Adrenal gland (tissue), 5 donors: Measurements from ENCODE around the gene CARD8.

Experiments used
- POLR2A ChIP-seq, 2 donors: fragments of 450-650 bp; IDR thresholded peaks; one replicate each; pipeline ENCODE4 v1.6.1; 2017; ENCODE audit warnings: antibody characterized with exemption in 2 of 2, mild to moderate bottlenecking in 2 of 2, moderate library complexity in 1 of 2
- TF ChIP-seq, protein P1 (sequence below), 6 experiments: fragments of 450-650 bp in 4 of 6; fragments of 200-600 bp in 2 of 6; sonication (generic) in 1 of 6; IDR thresholded peaks; 1 replicate in 5 of 6; 2 replicates in 1 of 6; pipeline versions ENCODE4 v1.5.1 to v1.8.0; 2016 to 2021; ENCODE audit warnings: antibody characterized with exemption in 6 of 6, mild to moderate bottlenecking in 2 of 6, moderate library complexity in 1 of 6
- donor health status: DM: no; HTN: no; CAD: no.

DNA sequence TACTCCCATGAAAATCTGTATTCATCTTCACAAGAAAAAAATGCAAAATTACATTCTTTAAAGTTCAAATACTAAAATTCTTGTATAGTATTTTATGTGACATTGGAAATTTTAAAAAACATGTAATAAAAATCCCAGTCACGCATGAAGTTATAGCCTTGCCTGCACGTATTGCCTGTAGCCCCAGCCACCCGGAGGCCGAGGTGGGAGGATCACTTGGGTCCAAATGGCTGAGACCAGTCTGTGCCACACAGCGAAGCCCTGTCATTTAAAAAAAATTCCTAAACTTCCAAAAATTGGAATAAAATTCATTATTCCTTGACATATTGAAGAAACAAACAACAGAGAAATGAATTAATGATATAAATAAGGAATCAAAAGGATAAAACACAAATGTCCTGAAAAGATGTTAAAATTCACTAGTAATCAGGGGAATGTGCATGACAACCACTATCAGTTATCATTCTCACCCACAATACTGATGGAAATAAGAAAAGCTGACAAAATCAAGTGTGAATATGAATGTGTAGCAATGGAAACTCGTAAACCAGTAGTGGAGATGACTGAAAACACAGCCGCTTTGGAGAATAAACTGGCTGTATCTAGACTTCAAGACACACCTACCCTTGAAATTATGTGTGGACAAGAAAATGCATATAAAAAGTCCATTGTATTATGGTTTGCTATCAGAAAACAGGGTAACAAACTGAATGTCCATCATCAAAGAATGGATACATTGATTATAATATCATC lies 7.5 kb downstream of the CARD8 start:
- TF ChIP-seq, protein P1, sequence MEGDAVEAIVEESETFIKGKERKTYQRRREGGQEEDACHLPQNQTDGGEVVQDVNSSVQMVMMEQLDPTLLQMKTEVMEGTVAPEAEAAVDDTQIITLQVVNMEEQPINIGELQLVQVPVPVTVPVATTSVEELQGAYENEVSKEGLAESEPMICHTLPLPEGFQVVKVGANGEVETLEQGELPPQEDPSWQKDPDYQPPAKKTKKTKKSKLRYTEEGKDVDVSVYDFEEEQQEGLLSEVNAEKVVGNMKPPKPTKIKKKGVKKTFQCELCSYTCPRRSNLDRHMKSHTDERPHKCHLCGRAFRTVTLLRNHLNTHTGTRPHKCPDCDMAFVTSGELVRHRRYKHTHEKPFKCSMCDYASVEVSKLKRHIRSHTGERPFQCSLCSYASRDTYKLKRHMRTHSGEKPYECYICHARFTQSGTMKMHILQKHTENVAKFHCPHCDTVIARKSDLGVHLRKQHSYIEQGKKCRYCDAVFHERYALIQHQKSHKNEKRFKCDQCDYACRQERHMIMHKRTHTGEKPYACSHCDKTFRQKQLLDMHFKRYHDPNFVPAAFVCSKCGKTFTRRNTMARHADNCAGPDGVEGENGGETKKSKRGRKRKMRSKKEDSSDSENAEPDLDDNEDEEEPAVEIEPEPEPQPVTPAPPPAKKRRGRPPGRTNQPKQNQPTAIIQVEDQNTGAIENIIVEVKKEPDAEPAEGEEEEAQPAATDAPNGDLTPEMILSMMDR (IDR thresholded peaks at IDR 0.05) = no peak
- no peak for TF ChIP-seq POLR2A (IDR thresholded peaks at IDR 0.05)
